ENCODE results near the gene MMAB. TPM values are rescaled to one million over a fixed set of nuclear protein-coding genes. Genes with fewer than 3 reads are reported as not detected.

MMAB gene
- total and polyA plus RNA-seq, 2 of the 13 experiments (the other 11 are each of a cell fraction or from before 2014, with no cell fraction given): 26.1 to 77.3 TPM

GRCh38 chr12:109597795-109598427, 24.6 kb upstream of the MMAB start (continued):
- TF ChIP-seq THAP8 (CRISPR knock-in tag; IDR thresholded peaks at IDR 0.05; ENCODE audit: borderline replicate concordance) (no peak), MEIS2 (CRISPR knock-in tag; IDR thresholded peaks at IDR 0.05) (no peak), ARNTL (CRISPR knock-in tag; IDR thresholded peaks at IDR 0.05) (no peak), ZNF263 (CRISPR knock-in tag; IDR thresholded peaks at IDR 0.05) (peak; percentile 97), MIER3 (CRISPR knock-in tag; IDR thresholded peaks at IDR 0.05; ENCODE audit: borderline replicate concordance) (peak; percentile 90; the same call in 1 of the 2 replicates), ATF1 (CRISPR knock-in tag; IDR thresholded peaks at IDR 0.05) (no peak), TAF1 (CRISPR knock-in tag; IDR thresholded peaks at IDR 0.05) (peak; percentile 46; the same call in 1 of the 2 replicates), SNAI1 (CRISPR knock-in tag; IDR thresholded peaks at IDR 0.05; ENCODE audit: borderline replicate concordance) (no peak; the same call in 1 of the 2 replicates), ZNF430 (CRISPR knock-in tag; IDR thresholded peaks at IDR 0.05) (no peak), ZBTB8A (CRISPR knock-in tag; IDR thresholded peaks at IDR 0.05; ENCODE audit: borderline replicate concordance, low read depth) (no peak), NFIB (CRISPR knock-in tag; IDR thresholded peaks at IDR 0.05; ENCODE audit: borderline replicate concordance) (no peak), ZNF652 (CRISPR knock-in tag; IDR thresholded peaks at IDR 0.05; ENCODE audit: borderline replicate concordance, low read depth) (peak; percentile 23; the same call in 1 of the 2 replicates), SPEN (CRISPR knock-in tag; IDR thresholded peaks at IDR 0.05; ENCODE audit: low read depth) (peak; percentile 60; the same call in 1 of the 2 replicates), MXD4 (CRISPR knock-in tag; IDR thresholded peaks at IDR 0.05) (peak; percentile 34; the same call in 1 of the 2 replicates), POLR2AphosphoS5 (IDR thresholded peaks at IDR 0.05; ENCODE audit: low read depth, low read length) (peak; percentile 61; the same call in 1 of the 2 replicates), BHLHE40 (IDR thresholded peaks at IDR 0.05; ENCODE audit: low read length) (peak; percentile 56), HOMEZ (CRISPR knock-in tag; IDR thresholded peaks at IDR 0.05; ENCODE audit: low read depth) (no peak), ZNF839 (CRISPR knock-in tag; IDR thresholded peaks at IDR 0.05; ENCODE audit: borderline replicate concordance) (no peak)
- TF ChIP-seq, protein P1, sequence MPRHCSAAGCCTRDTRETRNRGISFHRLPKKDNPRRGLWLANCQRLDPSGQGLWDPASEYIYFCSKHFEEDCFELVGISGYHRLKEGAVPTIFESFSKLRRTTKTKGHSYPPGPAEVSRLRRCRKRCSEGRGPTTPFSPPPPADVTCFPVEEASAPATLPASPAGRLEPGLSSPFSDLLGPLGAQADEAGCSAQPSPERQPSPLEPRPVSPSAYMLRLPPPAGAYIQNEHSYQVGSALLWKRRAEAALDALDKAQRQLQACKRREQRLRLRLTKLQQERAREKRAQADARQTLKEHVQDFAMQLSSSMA (CRISPR knock-in tag; IDR thresholded peaks at IDR 0.05): no peak
- TF ChIP-seq, protein P2, sequence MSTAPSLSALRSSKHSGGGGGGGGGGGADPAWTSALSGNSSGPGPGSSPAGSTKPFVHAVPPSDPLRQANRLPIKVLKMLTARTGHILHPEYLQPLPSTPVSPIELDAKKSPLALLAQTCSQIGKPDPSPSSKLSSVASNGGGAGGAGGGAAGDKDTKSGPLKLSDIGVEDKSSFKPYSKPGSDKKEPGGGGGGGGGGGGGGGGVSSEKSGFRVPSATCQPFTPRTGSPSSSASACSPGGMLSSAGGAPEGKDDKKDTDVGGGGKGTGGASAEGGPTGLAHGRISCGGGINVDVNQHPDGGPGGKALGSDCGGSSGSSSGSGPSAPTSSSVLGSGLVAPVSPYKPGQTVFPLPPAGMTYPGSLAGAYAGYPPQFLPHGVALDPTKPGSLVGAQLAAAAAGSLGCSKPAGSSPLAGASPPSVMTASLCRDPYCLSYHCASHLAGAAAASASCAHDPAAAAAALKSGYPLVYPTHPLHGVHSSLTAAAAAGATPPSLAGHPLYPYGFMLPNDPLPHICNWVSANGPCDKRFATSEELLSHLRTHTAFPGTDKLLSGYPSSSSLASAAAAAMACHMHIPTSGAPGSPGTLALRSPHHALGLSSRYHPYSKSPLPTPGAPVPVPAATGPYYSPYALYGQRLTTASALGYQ (CRISPR knock-in tag; IDR thresholded peaks at IDR 0.05): no peak
- TF ChIP-seq, protein P3, sequence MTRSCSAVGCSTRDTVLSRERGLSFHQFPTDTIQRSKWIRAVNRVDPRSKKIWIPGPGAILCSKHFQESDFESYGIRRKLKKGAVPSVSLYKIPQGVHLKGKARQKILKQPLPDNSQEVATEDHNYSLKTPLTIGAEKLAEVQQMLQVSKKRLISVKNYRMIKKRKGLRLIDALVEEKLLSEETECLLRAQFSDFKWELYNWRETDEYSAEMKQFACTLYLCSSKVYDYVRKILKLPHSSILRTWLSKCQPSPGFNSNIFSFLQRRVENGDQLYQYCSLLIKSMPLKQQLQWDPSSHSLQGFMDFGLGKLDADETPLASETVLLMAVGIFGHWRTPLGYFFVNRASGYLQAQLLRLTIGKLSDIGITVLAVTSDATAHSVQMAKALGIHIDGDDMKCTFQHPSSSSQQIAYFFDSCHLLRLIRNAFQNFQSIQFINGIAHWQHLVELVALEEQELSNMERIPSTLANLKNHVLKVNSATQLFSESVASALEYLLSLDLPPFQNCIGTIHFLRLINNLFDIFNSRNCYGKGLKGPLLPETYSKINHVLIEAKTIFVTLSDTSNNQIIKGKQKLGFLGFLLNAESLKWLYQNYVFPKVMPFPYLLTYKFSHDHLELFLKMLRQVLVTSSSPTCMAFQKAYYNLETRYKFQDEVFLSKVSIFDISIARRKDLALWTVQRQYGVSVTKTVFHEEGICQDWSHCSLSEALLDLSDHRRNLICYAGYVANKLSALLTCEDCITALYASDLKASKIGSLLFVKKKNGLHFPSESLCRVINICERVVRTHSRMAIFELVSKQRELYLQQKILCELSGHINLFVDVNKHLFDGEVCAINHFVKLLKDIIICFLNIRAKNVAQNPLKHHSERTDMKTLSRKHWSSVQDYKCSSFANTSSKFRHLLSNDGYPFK (CRISPR knock-in tag; IDR thresholded peaks at IDR 0.05; ENCODE audit: borderline replicate concordance): peak; percentile 75

Measured in HepG2 (cell line).